ENCODE data around the gene LOXHD1.

The LOXHD1 gene

DNA sequence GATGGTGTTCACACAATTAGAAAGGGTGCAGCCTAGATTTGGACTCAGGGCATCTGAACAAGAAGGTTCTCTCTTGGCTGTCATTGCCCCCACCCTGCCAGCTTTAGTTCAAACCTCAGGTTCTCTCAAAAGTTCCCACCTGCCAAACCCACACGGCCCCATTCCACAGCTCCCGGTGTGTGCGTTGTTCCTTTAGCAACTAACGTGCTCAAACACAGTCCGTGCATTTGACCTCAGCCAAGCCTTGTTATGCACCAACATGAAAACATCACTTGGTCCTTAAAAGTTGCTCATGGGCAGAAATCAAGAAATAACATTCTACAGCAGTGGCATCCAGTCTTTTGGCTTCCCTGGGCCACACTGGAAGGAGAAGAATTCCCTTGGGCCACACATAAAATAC, 32.0 kb downstream of the LOXHD1 start:
- DNase-seq (ENCODE audit: low spot score), result no peak

GRCh38 chr18:46624127-46624526, 32.9 kb downstream of the LOXHD1 start:
- DNase-seq (ENCODE audit: low spot score), result no peak

DNA sequence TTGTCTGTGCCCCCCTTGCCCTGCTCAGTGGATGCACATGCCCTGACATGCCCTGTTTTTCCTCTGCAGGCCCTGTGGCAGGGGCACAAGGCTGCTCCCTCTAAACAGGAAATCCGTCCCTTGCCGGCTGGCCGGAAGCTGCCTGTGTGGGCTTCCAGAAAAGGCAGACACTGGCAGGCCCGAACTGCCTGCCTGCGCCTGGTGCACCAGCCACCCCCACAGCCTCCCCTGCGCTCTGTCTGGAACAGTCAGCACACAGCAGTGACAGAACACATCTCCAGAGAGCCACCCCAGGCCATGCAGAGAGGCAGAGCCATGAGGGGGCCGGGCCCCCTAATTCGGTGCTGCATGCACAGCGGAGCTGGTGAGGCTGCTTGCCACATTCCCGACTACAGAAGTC, 33.5 kb downstream of the LOXHD1 start:
- no peak for DNase-seq (ENCODE audit: low spot score)

DNA sequence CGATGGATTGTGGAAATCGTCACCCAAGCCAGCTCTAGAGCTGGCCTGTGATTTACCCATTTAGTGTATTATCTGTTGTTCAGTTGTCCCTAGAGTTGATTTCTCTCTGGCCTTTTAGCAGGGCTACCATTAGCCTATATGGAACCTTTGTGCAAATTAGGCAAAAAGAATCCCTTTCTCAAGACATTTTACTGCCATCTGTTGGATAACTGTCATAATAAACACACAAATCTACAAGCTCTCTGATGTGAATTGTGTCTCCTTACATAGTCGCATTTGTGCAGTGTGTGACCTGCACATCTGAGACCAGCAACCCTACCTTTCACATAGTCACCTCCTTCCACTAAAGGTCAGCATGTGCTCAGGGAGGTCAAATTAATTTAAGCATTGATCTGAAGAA, 34.0 kb downstream of the LOXHD1 start:
- DNase-seq (ENCODE audit: low spot score), result no peak

DNA sequence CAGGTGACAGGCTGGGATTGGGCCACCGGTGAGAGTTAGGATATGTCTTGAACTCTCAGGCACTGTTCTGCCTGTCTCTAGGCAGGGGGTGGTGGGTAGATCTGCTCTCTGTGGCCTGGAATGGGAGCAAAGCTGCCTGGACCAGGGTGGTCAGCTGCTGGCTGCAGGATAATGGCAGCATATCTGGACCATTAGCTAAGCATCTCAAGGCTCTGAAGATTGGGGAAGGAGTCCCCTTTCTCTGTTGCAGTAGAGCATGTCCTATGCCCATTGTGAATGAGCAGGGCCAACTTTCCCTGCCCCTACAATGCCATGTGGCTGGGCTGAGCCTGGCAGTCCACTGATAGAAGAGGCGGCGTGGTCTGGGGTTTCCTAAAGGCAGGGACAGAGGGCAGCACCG, 34.6 kb downstream of the LOXHD1 start:
- no peak for DNase-seq (ENCODE audit: low spot score)

DNA sequence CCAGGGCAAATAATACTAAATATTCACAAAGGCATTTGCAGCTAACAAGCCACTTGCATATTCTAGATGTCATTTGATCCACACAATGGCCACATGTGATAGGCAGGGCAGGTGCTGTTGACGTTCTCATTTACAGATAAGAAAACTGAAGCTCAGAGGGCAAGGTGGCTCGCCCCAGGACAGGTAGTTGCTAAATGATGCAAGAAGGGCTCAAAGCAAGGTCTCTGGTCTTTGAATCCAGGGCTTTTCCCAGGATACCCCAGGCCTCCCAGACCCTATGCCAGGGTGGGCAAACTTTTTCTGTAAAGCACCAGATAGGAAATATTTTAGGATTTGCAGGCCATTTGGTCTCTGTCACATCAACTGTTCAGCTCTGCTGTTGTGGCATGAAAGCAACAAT, 35.1 kb downstream of the LOXHD1 start:
- no peak for DNase-seq (ENCODE audit: low spot score)

- DNase-seq (ENCODE audit: low spot score), result no peak
These were observed 35.8 kb downstream of the LOXHD1 start for GRCh38 chr18:46621111-46621766.

DNA sequence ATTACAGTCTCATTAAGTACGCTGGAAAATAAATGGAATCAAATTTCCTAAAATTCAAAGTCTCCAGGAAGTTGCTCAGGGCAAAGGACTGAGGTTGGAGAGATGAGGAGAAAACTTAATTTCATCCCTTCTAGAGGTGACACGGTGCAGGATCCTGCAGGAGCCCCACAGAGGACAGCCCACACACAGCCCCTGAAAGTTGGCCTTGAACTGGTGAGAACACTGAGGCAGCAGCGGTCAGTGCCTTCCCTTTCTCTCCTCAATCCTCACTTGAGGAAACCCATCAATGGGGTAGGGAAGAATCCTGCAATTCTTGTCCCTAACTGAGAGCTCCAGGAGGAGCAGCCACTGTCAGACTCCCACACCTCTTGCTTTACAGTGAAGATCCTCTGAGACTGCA, 37.5 kb downstream of the LOXHD1 start:
- DNase-seq (ENCODE audit: low spot score), result no peak

- DNase-seq (ENCODE audit: low spot score), result no peak
These were observed 41.3 kb downstream of the LOXHD1 start for GRCh38 chr18:46615720-46616119.

DNA sequence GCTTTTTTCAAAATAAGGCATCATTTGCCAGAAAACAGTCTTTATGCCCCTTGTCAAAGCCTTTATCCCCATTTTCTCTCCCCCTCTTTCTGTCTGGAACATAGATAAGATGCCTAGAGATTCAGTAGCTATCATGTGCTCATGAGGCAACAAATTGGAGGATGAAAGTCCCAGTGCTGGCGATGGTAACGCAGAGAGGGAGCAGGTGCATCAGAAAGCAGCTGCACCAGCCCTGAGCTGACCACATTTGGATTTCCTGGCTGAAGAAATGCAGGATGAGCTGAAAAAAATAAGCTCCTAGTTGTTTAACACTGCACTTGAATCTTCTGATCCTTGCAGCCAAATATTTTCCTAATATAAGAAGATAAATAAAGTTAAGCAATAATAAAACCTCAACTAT, 48.0 kb downstream of the LOXHD1 start:
- no peak for DNase-seq (ENCODE audit: low spot score)

- DNase-seq (ENCODE audit: low spot score), result no peak
These were observed 49.1 kb downstream of the LOXHD1 start for GRCh38 chr18:46607926-46608325.

GRCh38 chr18:46601141-46601805, 55.7 kb downstream of the LOXHD1 start:
- no peak for DNase-seq (ENCODE audit: low spot score)

DNA sequence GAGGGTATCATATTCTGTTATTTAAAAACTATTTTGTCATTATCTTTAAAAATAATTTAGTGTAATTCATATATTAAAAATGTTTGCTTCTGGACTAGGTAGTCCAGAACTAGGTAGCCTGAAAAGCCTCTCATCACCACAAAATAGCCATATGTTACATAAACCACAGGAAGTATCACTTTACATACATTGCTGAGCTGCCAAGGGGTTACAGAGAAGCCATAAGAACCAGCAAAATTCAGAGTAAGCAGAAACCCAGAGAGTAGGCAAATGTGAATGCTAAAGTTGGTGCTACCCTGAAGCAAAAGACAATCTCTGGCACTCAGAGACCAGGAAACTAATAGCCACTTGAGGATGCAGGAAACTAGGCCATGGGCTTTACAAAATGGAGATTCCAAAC, 60.9 kb downstream of the LOXHD1 start:
- DNase-seq (ENCODE audit: low spot score), result no peak

DNA sequence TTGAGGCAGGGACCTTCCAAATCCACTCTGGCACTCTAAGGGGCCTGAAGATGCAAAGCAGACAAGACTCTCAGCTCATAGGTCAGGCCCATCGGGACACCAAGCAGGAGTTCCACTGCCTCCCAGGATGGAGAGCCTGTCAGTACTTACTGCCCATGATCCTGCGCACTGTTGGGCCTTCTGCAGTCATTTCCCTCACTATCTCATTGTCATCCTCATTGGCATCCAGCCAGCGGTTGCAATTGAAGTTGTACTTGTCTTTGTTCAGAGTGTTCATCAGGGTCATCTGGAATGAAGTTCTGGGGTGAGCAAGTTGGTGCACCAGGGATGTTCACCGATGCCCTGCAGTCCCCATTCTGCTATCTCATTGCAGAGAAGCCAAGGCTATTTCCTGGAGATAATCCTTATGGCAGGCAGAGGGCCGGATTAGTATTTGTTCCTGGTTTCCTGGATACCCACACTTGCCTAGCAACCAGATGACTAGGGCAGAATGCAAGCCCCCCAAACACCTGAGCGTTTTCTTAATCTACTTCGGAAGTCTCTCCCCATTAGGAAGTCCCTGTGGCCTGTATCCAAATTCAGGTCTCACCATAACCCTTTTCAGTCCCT, 65.1 kb downstream of the LOXHD1 start:
- no peak for DNase-seq (ENCODE audit: low spot score)

- no peak for DNase-seq (ENCODE audit: low spot score)
These were observed 66.9 kb downstream of the LOXHD1 start for GRCh38 chr18:46590103-46590502.

- no peak for DNase-seq (ENCODE audit: low spot score)
These were observed 67.9 kb downstream of the LOXHD1 start for GRCh38 chr18:46588971-46589660.

DNA sequence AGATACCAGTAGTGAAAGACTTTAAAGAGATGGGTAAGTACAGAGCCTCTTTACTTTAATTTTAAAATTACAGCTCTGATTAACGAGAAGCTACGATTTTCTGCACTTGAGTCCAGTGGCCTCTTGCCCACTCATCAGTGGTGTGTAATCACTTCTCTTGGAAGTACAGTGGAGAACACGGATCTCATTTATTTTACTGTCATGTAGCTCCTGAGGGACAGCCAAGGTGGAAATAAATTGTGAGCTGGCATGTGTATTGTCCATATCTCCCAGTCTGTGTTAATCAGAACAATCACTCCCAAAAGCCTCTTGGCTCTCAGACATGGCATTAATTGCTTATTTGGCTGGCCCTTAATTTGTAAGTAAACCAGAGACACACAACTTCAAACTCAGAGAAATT, 69.4 kb downstream of the LOXHD1 start:
- no peak for DNase-seq (ENCODE audit: low spot score)

GRCh38 chr18:46583711-46584110, 73.3 kb downstream of the LOXHD1 start:
- no peak for DNase-seq (ENCODE audit: low spot score)

- DNase-seq (ENCODE audit: low spot score), result no peak
These were observed 75.4 kb downstream of the LOXHD1 start for GRCh38 chr18:46581648-46582047.

DNA sequence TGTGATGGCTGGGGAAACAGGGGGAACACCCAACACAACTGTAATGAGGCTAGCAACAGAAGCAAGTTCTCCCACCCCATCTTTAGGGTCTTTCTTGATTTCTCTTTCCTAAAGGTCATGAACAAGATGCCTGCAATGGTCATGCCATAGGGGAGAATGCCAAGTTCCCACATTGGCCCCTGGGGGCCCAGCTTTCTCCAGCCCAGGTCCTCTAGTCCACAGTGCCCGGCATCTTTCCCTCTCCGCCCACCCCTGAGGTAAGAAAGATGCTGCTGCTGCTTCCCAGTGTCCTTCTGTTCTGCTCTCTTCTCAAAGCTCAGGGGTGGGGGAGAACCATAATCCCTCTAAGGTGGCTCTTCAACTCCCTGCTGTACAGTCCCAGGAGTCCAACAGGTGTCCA, 78.0 kb downstream of the LOXHD1 start:
- no peak for DNase-seq (ENCODE audit: low spot score)

GRCh38 chr18:46577546-46577945, 79.5 kb downstream of the LOXHD1 start:
- DNase-seq (ENCODE audit: low spot score), result no peak

GRCh38 chr18:46575851-46576250, 81.2 kb downstream of the LOXHD1 start:
- no peak for DNase-seq (ENCODE audit: low spot score)

DNA sequence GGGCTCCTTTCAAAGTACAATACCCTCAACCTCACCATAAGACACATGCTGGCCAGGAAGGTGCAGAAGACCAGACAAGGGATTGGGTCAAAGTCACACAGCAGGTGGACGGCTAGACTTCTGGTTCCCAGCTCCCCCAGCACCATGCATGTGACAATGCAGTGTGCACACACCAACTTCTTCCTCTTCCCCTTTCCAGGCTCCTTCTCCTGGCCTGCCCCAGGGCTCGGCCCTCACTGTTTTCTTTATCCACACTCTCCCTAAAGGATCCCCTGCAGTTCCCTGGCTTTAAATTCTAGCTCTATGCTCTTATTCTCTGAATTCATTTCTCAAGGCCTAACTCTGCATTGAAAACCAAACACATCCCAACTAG, 82.3 kb downstream of the LOXHD1 start:
- DNase-seq (ENCODE audit: low spot score), result no peak

All from SW480 (cell line).